Measurements from ENCODE around the gene ALG1.
"Not testable (repeated sequence)": the region's sequence is repeated elsewhere in the genome, so short reads cannot be mapped to it uniquely, and the experiment has no call there.

ALG1 gene

GRCh38 chr16:5045499-5046115 lies 26.0 kb upstream of the ALG1 start:
- DNase-seq, result no peak

DNA sequence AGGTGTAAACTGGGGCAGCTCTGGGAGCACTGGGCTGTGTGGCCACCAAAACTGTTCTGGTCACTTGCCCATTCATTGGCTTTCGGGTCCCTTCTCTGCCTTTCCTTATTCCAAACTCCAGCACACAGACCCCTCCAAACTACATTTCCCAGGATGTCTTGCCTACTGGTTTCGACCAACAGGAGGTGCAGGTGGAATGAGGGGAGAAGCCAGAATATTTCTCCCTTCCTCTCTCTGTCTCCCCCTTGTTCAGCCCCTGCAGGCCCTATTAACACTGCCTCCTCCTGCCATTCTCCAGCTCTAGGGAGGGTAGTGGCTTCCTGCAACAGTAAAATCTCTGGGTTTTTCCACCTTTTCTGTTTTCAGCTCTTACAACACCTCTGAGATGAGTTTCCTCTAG lies 24.7 kb upstream of the ALG1 start:
- no peak for DNase-seq

GRCh38 chr16:5054876-5055865 lies 16.5 kb upstream of the ALG1 start:
- DNase-seq, result no peak

GRCh38 chr16:5056352-5056751 lies 15.3 kb upstream of the ALG1 start:
- DNase-seq, result no peak

GRCh38 chr16:5058476-5058875 lies 13.2 kb upstream of the ALG1 start:
- DNase-seq, result no peak

- DNase-seq, result no peak
Observed at GRCh38 chr16:5059386-5060072, 12.1 kb upstream of the ALG1 start.

- no peak for DNase-seq
Observed at GRCh38 chr16:5060073-5060641, 11.5 kb upstream of the ALG1 start.

GRCh38 chr16:5062051-5062450 lies 9.6 kb upstream of the ALG1 start:
- no peak for DNase-seq

- DNase-seq, result no peak
Observed at GRCh38 chr16:5062790-5063765, 8.6 kb upstream of the ALG1 start.

GRCh38 chr16:5064915-5065314 lies 6.7 kb upstream of the ALG1 start:
- peak; percentile 70 for DNase-seq

DNA sequence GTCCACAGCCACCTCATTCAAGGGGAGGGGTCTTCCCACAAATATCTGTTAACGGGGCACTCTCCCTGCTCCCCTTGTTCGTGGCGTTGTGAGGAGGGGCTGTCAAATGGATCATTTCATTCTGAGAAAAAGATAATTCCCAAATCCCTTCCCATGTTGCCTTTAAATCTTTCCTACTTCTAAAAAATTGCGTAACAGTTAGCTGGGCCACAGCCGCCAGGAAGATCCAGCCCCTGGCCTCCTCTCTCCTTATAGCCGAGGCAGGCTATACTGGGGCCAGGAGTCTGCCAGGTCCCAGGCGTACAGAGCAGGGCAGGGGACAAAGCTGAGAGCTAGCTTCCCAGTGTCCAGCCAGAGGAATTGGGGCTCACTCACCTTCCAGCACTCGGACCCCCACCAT lies 6.3 kb upstream of the ALG1 start:
- no peak for DNase-seq

DNA sequence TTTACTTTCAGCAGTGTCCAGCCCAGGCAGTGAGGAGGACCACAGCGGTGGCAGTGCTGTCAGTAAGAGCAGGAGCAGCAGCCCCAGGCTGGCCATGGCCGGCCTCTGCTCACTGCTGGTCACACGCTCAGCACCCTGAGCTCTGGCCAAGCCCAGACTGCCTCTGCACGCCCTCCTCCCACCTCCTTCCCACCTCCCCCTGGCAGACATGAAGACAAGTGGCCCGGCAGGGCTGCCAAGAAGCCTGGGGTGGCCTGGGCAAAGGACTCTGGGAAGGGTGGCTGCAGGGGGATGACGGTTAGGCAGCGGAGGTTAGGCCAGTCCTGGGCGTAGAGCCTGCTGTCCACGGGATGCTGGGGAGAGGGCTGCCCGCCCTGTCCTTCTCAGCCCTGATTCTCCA lies 5.8 kb upstream of the ALG1 start, which contains the start of gene C16orf89:
C16orf89 (minus strand) TSS at position 144 of the 400 bp plus-strand sequence; CDS start at position 96, 48 bp downstream.
- DNase-seq, result no peak

- DNase-seq, result no peak
Observed at GRCh38 chr16:5066511-5066910, 5.1 kb upstream of the ALG1 start.

- DNase-seq, result no peak
Observed at GRCh38 chr16:5069048-5069447, 2.6 kb upstream of the ALG1 start.

GRCh38 chr16:5069854-5070253 lies 1.8 kb upstream of the ALG1 start:
- no peak for DNase-seq

GRCh38 chr16:5070431-5071186 lies 1.0 kb upstream of the ALG1 start:
- no peak for DNase-seq

- DNase-seq, result no peak
Observed at GRCh38 chr16:5071341-5071680, 332 bp upstream of the ALG1 start.

- DNase-seq, result no peak
Observed at GRCh38 chr16:5072334-5073278, 963 bp downstream of the ALG1 start.

GRCh38 chr16:5073279-5073629 lies 1.6 kb downstream of the ALG1 start:
- DNase-seq, result no peak

GRCh38 chr16:5073771-5074170 lies 2.1 kb downstream of the ALG1 start:
- DNase-seq, result not testable (repeated sequence)
